NCI-H1930 (cell line): ENCODE results near the gene RPS19.

Experiments used
- DNase-seq, 2 experiments: peaks; one replicate each; lab custom pipeline; 2025; lab: John Stamatoyannopoulos, UW

The RPS19 gene

GRCh38 chr19:41859618-41860418 is at the start of gene RPS19:
Gene RPS19, plus strand, starts transcription at chr19:41860255. Its CDS starts 520 bp downstream, at chr19:41860775.
- DNase-seq: peak; percentile 99

GRCh38 chr19:41810301-41810700 is 49.8 kb upstream of the RPS19 start:
- no peak for DNase-seq

GRCh38 chr19:41811036-41811435 is 49.0 kb upstream of the RPS19 start:
- DNase-seq: no peak

GRCh38 chr19:41811981-41812380 is 48.1 kb upstream of the RPS19 start:
- no peak for DNase-seq

- no peak for DNase-seq
Observed at GRCh38 chr19:41813911-41814310, 46.1 kb upstream of the RPS19 start.

GRCh38 chr19:41815301-41815700 is 44.8 kb upstream of the RPS19 start:
- DNase-seq: no peak

GRCh38 chr19:41816761-41817160 is 43.3 kb upstream of the RPS19 start:
- no peak for DNase-seq

- peak; percentile 68 to 77 for DNase-seq
Observed at GRCh38 chr19:41821003-41821735, 38.9 kb upstream of the RPS19 start.

- DNase-seq: no peak
Observed at GRCh38 chr19:41837981-41838708, 21.9 kb upstream of the RPS19 start.

- DNase-seq: no peak
Observed at GRCh38 chr19:41839211-41839610, 20.8 kb upstream of the RPS19 start.

GRCh38 chr19:41843371-41843770 is 16.7 kb upstream of the RPS19 start:
- DNase-seq: no peak

- DNase-seq: no peak
Observed at GRCh38 chr19:41844601-41845000, 15.5 kb upstream of the RPS19 start, which contains the start of gene LYPD4. Gene LYPD4, minus strand, starts transcription at chr19:41844683. Its CDS starts 5,398 bp downstream, at chr19:41839285.

- DNase-seq: no peak
Observed at GRCh38 chr19:41845001-41845050, 15.2 kb upstream of the RPS19 start, which contains the start of gene DMRTC2. Gene DMRTC2, plus strand, starts transcription at chr19:41845042. Its CDS starts 2,387 bp downstream, at chr19:41847429.

GRCh38 chr19:41845051-41845590 is 14.9 kb upstream of the RPS19 start:
- DNase-seq: no peak

- no peak for DNase-seq
Observed at GRCh38 chr19:41847351-41848105, 12.5 kb upstream of the RPS19 start.

GRCh38 chr19:41848666-41849065 is 11.4 kb upstream of the RPS19 start:
- no peak for DNase-seq

GRCh38 chr19:41849067-41849466 is 11.0 kb upstream of the RPS19 start:
- DNase-seq: no peak

GRCh38 chr19:41850381-41850780 is 9.7 kb upstream of the RPS19 start:
- no peak for DNase-seq

- DNase-seq: no peak
Observed at GRCh38 chr19:41851456-41851855, 8.6 kb upstream of the RPS19 start.

GRCh38 chr19:41853344-41853743 is 6.7 kb upstream of the RPS19 start:
- DNase-seq: no peak

- DNase-seq: no peak
Observed at GRCh38 chr19:41853768-41854167, 6.3 kb upstream of the RPS19 start.

GRCh38 chr19:41859213-41859617 is 840 bp upstream of the RPS19 start:
- DNase-seq: no peak
